Measurements from ENCODE around the gene MAP4K1. TPM values are rescaled to one million over a fixed set of nuclear protein-coding genes. Genes with fewer than 3 reads are reported as not detected.
A peak's percentile ranks its signal among the peaks of the same experiment; 100 is the strongest.

MAP4K1 gene
- total RNA-seq, 1 experiment from 2014 or later = 1.5 TPM

GRCh38 chr19:38596057-38596981 lies 21.4 kb downstream of the MAP4K1 start:
- intact Hi-C loops (cut with micrococcal nuclease; ENCODE audit: unreplicated experiment) = no loop called here
- H3K36me3 ChIP-seq (ENCODE audit: insufficient read depth, low read length, poor library complexity, severe bottlenecking) = no peaks in the 10 kb centered on the region
- DNase-seq (ENCODE audit: low spot score) = peak; percentile 65
- TF ChIP-seq EZH2 (IDR thresholded peaks at IDR 0.05; ENCODE audit: borderline replicate concordance, low read depth, low read length, poor library complexity, severe bottlenecking) = no peak
- TF ChIP-seq CTCF (conservative IDR thresholded peaks at IDR 0.05; ENCODE audit: low read depth, low read length) = no peak
- H3K27me3 ChIP-seq (replicated peaks; ENCODE audit: insufficient read depth, low read depth, low read length, poor library complexity) = no peaks in the 10 kb centered on the region
- H3K27ac ChIP-seq (ENCODE audit: low read depth, low read length, poor library complexity, severe bottlenecking) = no peak overlapping the region
- ChIA-PET CTCF (no interaction called here), POLR2A (ENCODE audit: low non-redundant PET) (no interaction called here)
- no peaks in the 10 kb centered on the region for H3K4me1 ChIP-seq (ENCODE audit: insufficient read depth, low read length, poor library complexity, severe bottlenecking)
- H3K4me3 ChIP-seq (ENCODE audit: low read depth, low read length, poor library complexity, severe bottlenecking) = peak overlapping the region; percentile 35
- no TSS peak for BruUV-seq (replicated peaks)
- no peaks in the 10 kb centered on the region for H3K9me3 ChIP-seq (ENCODE audit: low read depth, low read length, poor library complexity, severe bottlenecking)

GRCh38 chr19:38592940-38593339 lies 24.8 kb downstream of the MAP4K1 start:
- H3K4me3 ChIP-seq (ENCODE audit: low read depth, low read length, poor library complexity, severe bottlenecking) = no peak overlapping the region
- intact Hi-C loops (cut with micrococcal nuclease; ENCODE audit: unreplicated experiment) = no loop called here
- no peaks in the 10 kb centered on the region for H3K36me3 ChIP-seq (ENCODE audit: insufficient read depth, low read length, poor library complexity, severe bottlenecking)
- TF ChIP-seq CTCF (conservative IDR thresholded peaks at IDR 0.05; ENCODE audit: low read depth, low read length) (0 out of 2 replicates have a peak, but pooled peaks have one; percentile 9), EZH2 (IDR thresholded peaks at IDR 0.05; ENCODE audit: borderline replicate concordance, low read depth, low read length, poor library complexity, severe bottlenecking) (no peak)
- H3K27ac ChIP-seq (ENCODE audit: low read depth, low read length, poor library complexity, severe bottlenecking) = no peak overlapping the region
- ChIA-PET POLR2A (ENCODE audit: low non-redundant PET) (interaction anchor here (0.6 kb wide), 1 partner anchor 38 kb away, joined by 11 read pairs; no protein-coding TSS in a partner anchor), CTCF (no interaction called here)
- DNase-seq (ENCODE audit: low spot score) = no peak
- H3K9me3 ChIP-seq (ENCODE audit: low read depth, low read length, poor library complexity, severe bottlenecking) = no peaks in the 10 kb centered on the region
- BruUV-seq (replicated peaks) = no TSS peak
- no peaks in the 10 kb centered on the region for H3K27me3 ChIP-seq (replicated peaks; ENCODE audit: insufficient read depth, low read depth, low read length, poor library complexity)
- no peaks in the 10 kb centered on the region for H3K4me1 ChIP-seq (ENCODE audit: insufficient read depth, low read length, poor library complexity, severe bottlenecking)

- Histone ChIP-seq H3K4me3 (ENCODE audit: low read depth, low read length, poor library complexity, severe bottlenecking) (no peak overlapping the region), H3K27me3 (replicated peaks; ENCODE audit: insufficient read depth, low read depth, low read length, poor library complexity) (no peaks in the 10 kb centered on the region), H3K4me1 (ENCODE audit: insufficient read depth, low read length, poor library complexity, severe bottlenecking) (no peaks in the 10 kb centered on the region), H3K9me3 (ENCODE audit: low read depth, low read length, poor library complexity, severe bottlenecking) (no peaks in the 10 kb centered on the region), H3K27ac (ENCODE audit: low read depth, low read length, poor library complexity, severe bottlenecking) (no peak overlapping the region), H3K36me3 (ENCODE audit: insufficient read depth, low read length, poor library complexity, severe bottlenecking) (no peaks in the 10 kb centered on the region)
- ChIA-PET POLR2A (ENCODE audit: low non-redundant PET) (no interaction called here), CTCF (no interaction called here)
- BruUV-seq (replicated peaks) = no TSS peak
- TF ChIP-seq EZH2 (IDR thresholded peaks at IDR 0.05; ENCODE audit: borderline replicate concordance, low read depth, low read length, poor library complexity, severe bottlenecking) (no peak), CTCF (conservative IDR thresholded peaks at IDR 0.05; ENCODE audit: low read depth, low read length) (no peak)
- DNase-seq (ENCODE audit: low spot score) = no peak
- intact Hi-C loops (cut with micrococcal nuclease; ENCODE audit: unreplicated experiment) = no loop called here
Observed at GRCh38 chr19:38588041-38588440, 29.7 kb downstream of the MAP4K1 start.

Data from A673 (cell line).